Keratinocyte (primary cell): ENCODE data around the gene POMP. TPM values are rescaled to one million over a fixed set of nuclear protein-coding genes. Genes with fewer than 3 reads are reported as not detected.

Experiments
- DNase-seq: peaks from one replicate; pipeline ENCODE4 v3.0.0-alpha.2; 2011; ENCODE audit warnings: low read depth, missing footprints, low spot score
- FAIRE-seq: peaks from 2 replicates; lab custom pipeline; 2011; peaks lifted over from hg19 to GRCh38; lab: Jason Lieb, UNC
- H2AFZ ChIP-seq: 2 replicates; pipeline ENCODE4 v1.6.0; 2012; ENCODE audit warnings: low read length, control low read depth, inconsistent platforms; ENCODE audit not compliant: control insufficient read depth
- H3K27ac ChIP-seq: 2 replicates; pipeline ENCODE4 v1.5.1; 2011; ENCODE audit warnings: low read length; ENCODE audit not compliant: control insufficient read depth, insufficient read depth
- H3K27me3 ChIP-seq: 3 replicates; pipeline ENCODE4 v1.6.0; 2011; ENCODE audit warnings: low read length; ENCODE audit not compliant: control insufficient read depth, insufficient read depth; ENCODE audit errors: extremely low read depth
- H3K36me3 ChIP-seq, 2 experiments: 2 replicates in 1 of 2; 3 replicates in 1 of 2; pipeline ENCODE4 v1.5.1; 2011; ENCODE audit warnings: low read length in 2 of 2, mild to moderate bottlenecking in 1 of 2; ENCODE audit not compliant: control insufficient read depth in 2 of 2, insufficient read depth in 2 of 2; ENCODE audit errors: extremely low read depth in 1 of 2
- H3K4me1 ChIP-seq: 3 replicates; pipeline ENCODE4 v1.5.1; 2011; ENCODE audit warnings: low read length; ENCODE audit not compliant: control insufficient read depth, insufficient read depth; ENCODE audit errors: extremely low read depth
- H3K4me2 ChIP-seq: 3 replicates; pipeline ENCODE4 v1.6.0; 2011; ENCODE audit warnings: low read depth, low read length; ENCODE audit not compliant: control insufficient read depth, insufficient read depth; ENCODE audit errors: extremely low read depth
- H3K4me3 ChIP-seq, 3 experiments: fragments of 200-600 bp in 1 of 3; sonication (generic) in 1 of 3; 2 replicates in 2 of 3; 3 replicates in 1 of 3; pipeline ENCODE4 v1.5.1; 2011 to 2016; ENCODE audit warnings: low read length in 3 of 3, mild to moderate bottlenecking in 3 of 3, control low read depth in 2 of 3, inconsistent platforms in 1 of 3, low read depth in 1 of 3, mixed read lengths in 1 of 3, mixed run types in 1 of 3, moderate library complexity in 1 of 3; ENCODE audit not compliant: control insufficient read depth in 2 of 3, insufficient read depth in 2 of 3; ENCODE audit errors: extremely low read depth in 1 of 3
- H3K79me2 ChIP-seq: 2 replicates; pipeline ENCODE4 v1.6.0; 2012; ENCODE audit warnings: low read length; ENCODE audit not compliant: control insufficient read depth, insufficient read depth
- H3K9ac ChIP-seq: 3 replicates; pipeline ENCODE4 v1.6.0; 2011; ENCODE audit warnings: low read length; ENCODE audit not compliant: control insufficient read depth, insufficient read depth; ENCODE audit errors: extremely low read depth
- H3K9me1 ChIP-seq: 3 replicates; pipeline ENCODE4 v1.6.0; 2011; ENCODE audit warnings: low read length; ENCODE audit not compliant: control insufficient read depth, insufficient read depth; ENCODE audit errors: extremely low read depth
- H3K9me3 ChIP-seq: 2 replicates; pipeline ENCODE4 v1.5.1; 2012; ENCODE audit warnings: low read depth, low read length; ENCODE audit not compliant: control insufficient read depth
- H4K20me1 ChIP-seq: 3 replicates; pipeline ENCODE4 v1.6.0; 2011; ENCODE audit warnings: low read length; ENCODE audit not compliant: control insufficient read depth, insufficient read depth; ENCODE audit errors: extremely low read depth
- CTCF ChIP-seq, 3 experiments: IDR thresholded peaks in 1 of 3; conservative IDR thresholded peaks in 1 of 3; optimal IDR thresholded peaks in 1 of 3; 2 replicates in 2 of 3; 3 replicates in 1 of 3; pipeline versions ENCODE3 to v1.5.1; 2011; ENCODE audit warnings: low read length in 3 of 3, mild to moderate bottlenecking in 3 of 3, moderate library complexity in 2 of 3, control low read depth in 1 of 3, inconsistent platforms in 1 of 3; ENCODE audit not compliant: insufficient read depth in 2 of 3; ENCODE audit errors: extremely low read depth in 1 of 3
- EZH2 ChIP-seq: IDR thresholded peaks from one replicate; pipeline ENCODE4 v1.6.1; 2012; ENCODE audit warnings: inconsistent platforms, mild to moderate bottlenecking, low read length, moderate library complexity
- dilution Hi-C: fragments of 300-500 bp; cut with MboI; formaldehyde crosslinking; loops from one replicate; pipeline ENCODE4 v1.7.0; 2020; ENCODE audit warnings: low sequenced_read_pairs; ENCODE audit not compliant: extremely low pct_ligation_motif_present
- polyA plus RNA-seq, 5 experiments: library from polyadenylated mRNA; depleted of rRNA in 3 of 5; stranded (reverse) in 3 of 5; stranded (forward) in 1 of 5; unstranded in 1 of 5; fragments of >200 nt; gene quantifications; 1 replicate in 1 of 5; 2 replicates in 3 of 5; 3 replicates in 1 of 5; pipeline versions ENCODE4 v1.2.1 to v1.2.3, GENCODE V29; 2011 to 2012; ENCODE audit warnings: missing spikeins in 2 of 5, low read depth in 1 of 5, low replicate concordance in 1 of 5

The POMP gene
- polyA plus RNA-seq, 1 donor (not counting 4 experiments of a cell fraction or from before 2014, with no cell fraction given) = 136 TPM

DNA sequence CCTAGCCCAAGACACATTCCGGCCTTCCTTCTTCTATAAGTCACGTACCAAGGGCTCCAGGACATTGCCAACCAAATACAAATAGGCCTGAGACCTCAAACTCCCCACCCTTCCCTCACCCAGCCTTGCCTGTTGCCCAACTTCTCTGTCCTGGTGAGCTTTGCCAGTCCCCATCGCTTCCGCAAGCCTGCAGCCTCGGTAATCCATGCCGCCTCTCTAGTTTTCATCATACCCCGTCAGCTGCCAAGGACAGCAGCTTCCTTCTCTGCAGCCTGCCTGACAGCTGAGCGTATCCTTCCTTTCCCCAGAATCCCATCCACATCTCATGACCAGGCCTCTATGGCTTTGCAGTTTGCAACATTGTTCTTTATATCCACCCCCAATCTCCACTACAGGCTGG is 36.6 kb upstream of the POMP start:
- H3K4me2 ChIP-seq = no peak overlapping the region
- H3K9ac ChIP-seq = no peak overlapping the region
- TF ChIP-seq CTCF (optimal IDR thresholded peaks at IDR 0.05 in 1 of 3, IDR thresholded peaks at IDR 0.05 in 1 of 3, conservative IDR thresholded peaks at IDR 0.05 in 1 of 3; ENCODE audit: extremely low read depth in 1 of 3, insufficient read depth in 2 of 3, low read length in 3 of 3) (no peak), EZH2 (no peak)
- H3K4me1 ChIP-seq = no peaks in the 10 kb centered on the region
- H3K27ac ChIP-seq = no peak overlapping the region
- no peaks in the 10 kb centered on the region for H3K27me3 ChIP-seq
- no peak overlapping the region for H3K4me3 ChIP-seq
- dilution Hi-C loops = no loop called here
- no peaks in the 10 kb centered on the region for H3K9me3 ChIP-seq
- FAIRE-seq (no peak), DNase-seq (no peak)
- H2AFZ ChIP-seq = no peak overlapping the region
- no peaks in the 10 kb centered on the region for H3K9me1 ChIP-seq
- no peaks in the 10 kb centered on the region for H3K36me3 ChIP-seq
- H4K20me1 ChIP-seq = no peaks in the 10 kb centered on the region
- H3K79me2 ChIP-seq = no peaks in the 10 kb centered on the region

GRCh38 chr13:28623782-28624706 is 34.9 kb upstream of the POMP start:
- Histone ChIP-seq H3K9ac (no peak overlapping the region), H3K4me2 (no peak overlapping the region), H3K36me3 (no peaks in the 10 kb centered on the region), H4K20me1 (no peaks in the 10 kb centered on the region), H2AFZ (peak overlapping the region; percentile 22), H3K79me2 (no peaks in the 10 kb centered on the region), H3K9me1 (no peaks in the 10 kb centered on the region), H3K27me3 (no peaks in the 10 kb centered on the region), H3K9me3 (no peaks in the 10 kb centered on the region), H3K4me3 (no peak overlapping the region), H3K4me1 (no peaks in the 10 kb centered on the region), H3K27ac (no peak overlapping the region)
- dilution Hi-C loops = no loop called here
- no peak for FAIRE-seq
- TF ChIP-seq CTCF (optimal IDR thresholded peaks at IDR 0.05 in 1 of 3, IDR thresholded peaks at IDR 0.05 in 1 of 3, conservative IDR thresholded peaks at IDR 0.05 in 1 of 3; ENCODE audit: extremely low read depth in 1 of 3, insufficient read depth in 2 of 3, low read length in 3 of 3) (no peak), EZH2 (no peak)
- no peak for DNase-seq
